Body of pancreas (tissue), 4 donors: ENCODE measurements around the gene NLGN1. TPM values are rescaled to one million over a fixed set of nuclear protein-coding genes. Genes with fewer than 3 reads are reported as not detected.

Source experiments
- ATAC-seq: fragments of 150-250 bp; one replicate; pipeline ENCODE4 v1.9.1; 2016
- DNase-seq, 4 donors: peaks; one replicate each; pipeline ENCODE4 v3.0.0-alpha.2; 2019
- H3K27ac ChIP-seq, 4 donors: fragments of 200-600 bp; sonication (generic); 1 replicate in 3 of 4; 2 replicates in 1 of 4; pipeline versions ENCODE4 v1.5.1 to v1.6.1; 2016 to 2019; ENCODE audit warnings: mild to moderate bottlenecking in 1 of 4, mixed read lengths in 1 of 4, moderate library complexity in 1 of 4
- H3K27me3 ChIP-seq, 2 donors: fragments of 200-600 bp; sonication (generic); one replicate each; pipeline ENCODE4 v1.6.0; 2016; ENCODE audit warnings: mild to moderate bottlenecking in 1 of 2
- H3K36me3 ChIP-seq, 2 donors: fragments of 200-600 bp; sonication (generic); replicated peaks in 1 of 2; 2 replicates each; pipeline ENCODE4 v1.5.1; 2016; ENCODE audit warnings: low read depth in 2 of 2; ENCODE audit not compliant: insufficient read depth in 1 of 2
- H3K4me1 ChIP-seq: fragments of 200-600 bp; sonication (generic); one replicate; pipeline ENCODE4 v1.6.0; 2016
- H3K4me3 ChIP-seq, 2 donors: fragments of 200-600 bp; sonication (generic); 1 replicate in 1 of 2; 2 replicates in 1 of 2; pipeline ENCODE4 v1.5.1; 2016 to 2019
- H3K9me3 ChIP-seq, 3 donors: fragments of 200-600 bp; sonication (generic); 1 replicate in 2 of 3; 2 replicates in 1 of 3; pipeline ENCODE4 v1.5.1; 2016
- CTCF ChIP-seq, 7 experiments: fragments of 450-650 bp in 4 of 7; fragments of 200-600 bp in 3 of 7; sonication (generic) in 3 of 7; IDR thresholded peaks; one replicate each; pipeline ENCODE4 v1.5.1; 2016 to 2019; ENCODE audit warnings: antibody characterized with exemption in 7 of 7
- POLR2A ChIP-seq, 3 donors: fragments of 450-650 bp; IDR thresholded peaks; one replicate each; pipeline ENCODE4 v1.6.1; 2016; ENCODE audit warnings: antibody characterized with exemption in 3 of 3, mild to moderate bottlenecking in 2 of 3
- WGBS, 2 donors: methylation state at CpG; one replicate each; pipeline ENCODE4 v1.1.5; 2017; 5-methylcytosine and 5-hydroxymethylcytosine counted together
- intact Hi-C: fragments of 100-400 bp; cut with DNase I; formaldehyde crosslinking; loops from one replicate; pipeline ENCODE4 v1.15.1; 2023
- total RNA-seq, 2 donors: library from RNA; depleted of rRNA; stranded (reverse); fragments of >200 nt; gene quantifications; one replicate each; pipeline ENCODE4 v1.1.0, GENCODE V29; 2016

The NLGN1 gene
- total RNA-seq, 2 donors from 2014 or later: 0.52 to 1.3 TPM

GRCh38 chr3:173403376-173403775, 5.8 kb downstream of the NLGN1 start:
- Histone ChIP-seq H3K9me3 (no peaks in the 10 kb centered on the region), H3K27ac (no peak overlapping the region), H3K36me3 (no peaks in the 10 kb centered on the region), H3K4me3 (no peak overlapping the region), H3K4me1 (peaks cover 4% of the 10 kb centered on the region), H3K27me3 (no peaks in the 10 kb centered on the region)
- TF ChIP-seq POLR2A (IDR thresholded peaks at IDR 0.05): no peak
- no peak for TF ChIP-seq CTCF (IDR thresholded peaks at IDR 0.05)
- 45 to 56% methylated on average over 1 of the region's 1 CpG for WGBS, 2 donors
- intact Hi-C loops: no loop called here
- DNase-seq: no peak
- ATAC-seq: no peak

- Histone ChIP-seq H3K27ac (no peak overlapping the region), H3K4me3 (no peak overlapping the region), H3K36me3 (no peaks in the 10 kb centered on the region), H3K4me1 (no peaks in the 10 kb centered on the region), H3K27me3 (no peaks in the 10 kb centered on the region), H3K9me3 (no peaks in the 10 kb centered on the region)
- DNase-seq (no peak), ATAC-seq (no peak)
- intact Hi-C loops: no loop called here
- 50 to 63% methylated on average over 1 of the region's 1 CpG for WGBS, 2 donors
- TF ChIP-seq CTCF (IDR thresholded peaks at IDR 0.05) (no peak), POLR2A (IDR thresholded peaks at IDR 0.05) (no peak)
Observed at GRCh38 chr3:173404156-173404555, 6.6 kb downstream of the NLGN1 start.

GRCh38 chr3:173410436-173410835, 12.9 kb downstream of the NLGN1 start:
- Histone ChIP-seq H3K27me3 (no peaks in the 10 kb centered on the region), H3K36me3 (no peaks in the 10 kb centered on the region), H3K4me3 (no peak overlapping the region), H3K9me3 (no peaks in the 10 kb centered on the region), H3K4me1 (no peaks in the 10 kb centered on the region), H3K27ac (no peak overlapping the region)
- TF ChIP-seq CTCF (IDR thresholded peaks at IDR 0.05): no peak
- ATAC-seq: no peak
- no peak for DNase-seq
- intact Hi-C loops: no loop called here

- no peak overlapping the region for H3K4me3 ChIP-seq
- no peak for ATAC-seq
- H3K4me1 ChIP-seq: no peaks in the 10 kb centered on the region
- TF ChIP-seq CTCF (IDR thresholded peaks at IDR 0.05) (no peak), POLR2A (IDR thresholded peaks at IDR 0.05) (no peak)
- intact Hi-C loops: no loop called here
- 64 to 92% methylated on average over 1 of the region's 1 CpG for WGBS, 2 donors
- H3K27ac ChIP-seq: no peak overlapping the region
- no peak for DNase-seq
- H3K27me3 ChIP-seq: no peaks in the 10 kb centered on the region
- H3K36me3 ChIP-seq: no peaks in the 10 kb centered on the region
- no peaks in the 10 kb centered on the region for H3K9me3 ChIP-seq
Observed at GRCh38 chr3:173410849-173411248, 13.3 kb downstream of the NLGN1 start.

GRCh38 chr3:173411375-173411973, 13.9 kb downstream of the NLGN1 start:
- ATAC-seq (no peak), DNase-seq (peak in 1 of 4 donors; percentile 15)
- Histone ChIP-seq H3K4me1 (no peaks in the 10 kb centered on the region), H3K27me3 (no peaks in the 10 kb centered on the region), H3K9me3 (no peaks in the 10 kb centered on the region), H3K27ac (no peak overlapping the region), H3K4me3 (no peak overlapping the region), H3K36me3 (no peaks in the 10 kb centered on the region)
- intact Hi-C loops: no loop called here
- TF ChIP-seq POLR2A (IDR thresholded peaks at IDR 0.05) (no peak), CTCF (IDR thresholded peaks at IDR 0.05) (peak in 5 of 7 experiments; percentile 8 to 24 (median 21))
- 34 to 42% methylated on average over 5 of the region's 5 CpGs for WGBS, 2 donors
